Gastrocnemius medialis (tissue), 4 donors: ENCODE data around the gene TBCD.

Source experiments
- CTCF ChIP-seq, 5 experiments: fragments of 450-650 bp in 3 of 5; fragments of 200-600 bp in 2 of 5; sonication (generic) in 2 of 5; IDR thresholded peaks in 4 of 5; conservative IDR thresholded peaks in 1 of 5; 1 replicate in 4 of 5; 2 replicates in 1 of 5; pipeline ENCODE4 v1.5.1; 2016 to 2019; ENCODE audit warnings: antibody characterized with exemption in 5 of 5, mild to moderate bottlenecking in 3 of 5, moderate library complexity in 3 of 5
- POLR2A ChIP-seq, 2 donors: fragments of 450-650 bp; IDR thresholded peaks; one replicate each; pipeline ENCODE4 v1.6.1; 2017; ENCODE audit warnings: antibody characterized with exemption in 2 of 2, mild to moderate bottlenecking in 2 of 2, moderate library complexity in 2 of 2

GRCh38 chr17:82875407-82875856, 123.6 kb downstream of the TBCD start:
- no peak for TF ChIP-seq CTCF (IDR thresholded peaks at IDR 0.05 in 4 of 5, conservative IDR thresholded peaks at IDR 0.05 in 1 of 5)
- no peak for TF ChIP-seq POLR2A (IDR thresholded peaks at IDR 0.05)
